SH-SY5Y (cell line): ENCODE results near the gene BTRC.

Source experiments
- GATA2 ChIP-seq: IDR thresholded peaks from 2 replicates; pipeline ENCODE4 v1.6.1; 2011; ENCODE audit warnings: mild to moderate bottlenecking, low read depth, low read length
- GATA3 ChIP-seq: IDR thresholded peaks from 2 replicates; pipeline ENCODE4 v1.6.1; 2011; ENCODE audit warnings: low read depth, mild to moderate bottlenecking, low read length, moderate library complexity

DNA sequence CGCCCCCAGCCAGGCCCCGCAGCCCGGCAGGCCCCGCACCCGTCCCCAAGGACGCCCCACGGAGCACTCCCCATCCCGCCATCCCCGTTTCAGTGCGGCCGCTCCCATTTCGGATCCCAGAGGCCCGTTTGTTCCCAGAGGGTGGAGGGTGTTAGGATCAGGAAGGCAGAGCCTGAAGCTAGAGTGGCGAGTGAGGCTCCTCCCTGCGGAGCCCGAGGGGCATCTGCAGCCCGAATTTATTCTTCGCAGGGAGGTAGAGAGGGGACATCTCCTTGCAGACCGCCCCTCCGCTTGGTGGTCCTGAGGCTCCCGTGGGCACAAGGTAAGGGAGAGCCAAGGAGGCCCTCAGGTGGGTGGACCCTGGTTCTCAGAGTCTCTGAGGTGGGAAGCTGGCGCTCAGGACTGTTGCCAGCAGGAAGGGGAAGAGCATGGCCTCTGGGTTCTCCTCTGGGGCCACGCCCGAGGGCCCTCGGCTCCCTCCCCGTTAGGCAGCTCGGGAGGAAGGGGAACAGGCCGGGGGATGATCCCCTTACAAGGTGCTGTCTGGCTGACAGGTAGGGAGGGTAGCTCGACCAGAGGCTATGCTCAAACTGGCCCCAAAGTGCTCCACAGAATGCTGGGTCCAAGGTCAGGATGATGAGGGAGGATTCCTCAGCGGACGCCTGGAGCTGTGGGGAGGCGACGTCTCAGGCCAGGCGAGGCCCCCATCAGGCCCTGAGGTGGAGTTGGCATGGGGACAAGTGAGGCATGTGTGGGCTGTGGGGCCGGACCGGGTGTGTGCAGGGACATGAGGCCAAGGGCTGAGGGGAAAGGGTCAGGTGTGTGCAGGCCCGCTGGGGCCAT, 216.7 kb downstream of the BTRC start:
- TF ChIP-seq GATA2 (no peak), GATA3 (no peak)
